Colonic mucosa (tissue), 4 donors: ENCODE measurements around the gene KRT222. TPM values are rescaled to one million over a fixed set of nuclear protein-coding genes. Genes with fewer than 3 reads are reported as not detected.

Experiments
- DNase-seq: peaks from one replicate; pipeline ENCODE4 v3.0.0-alpha.2; 2020
- H3K27ac ChIP-seq: fragments of 200-600 bp; one replicate; pipeline ENCODE4 v1.8.0; 2021
- H3K27me3 ChIP-seq: fragments of 200-600 bp; one replicate; pipeline ENCODE4 v1.8.0; 2021
- H3K36me3 ChIP-seq: fragments of 200-600 bp; one replicate; pipeline ENCODE4 v1.8.0; 2021
- H3K4me1 ChIP-seq: fragments of 200-600 bp; one replicate; pipeline ENCODE4 v1.8.0; 2021; ENCODE audit warnings: mild to moderate bottlenecking
- H3K4me3 ChIP-seq: fragments of 200-600 bp; one replicate; pipeline ENCODE4 v1.8.0; 2021
- H3K9ac ChIP-seq, 2 donors: one replicate each; pipeline ENCODE4 v1.7.0; 2013; ENCODE audit warnings: control low read depth in 2 of 2, low read depth in 2 of 2, low read length in 2 of 2
- H3K9me3 ChIP-seq: fragments of 200-600 bp; one replicate; pipeline ENCODE4 v1.8.0; 2021
- CTCF ChIP-seq: fragments of 200-600 bp; IDR thresholded peaks from one replicate; pipeline ENCODE4 v1.8.0; 2022; ENCODE audit warnings: antibody characterized with exemption, mild to moderate bottlenecking
- intact Hi-C: fragments of 100-400 bp; cut with DNase I; formaldehyde crosslinking; loops from one replicate; pipeline ENCODE4 v1.14.1; 2022
- total RNA-seq, 2 donors: library from RNA; stranded (reverse); fragmentation: NEBNext Ultra II Directional in 1 of 2; extraction: Animal tissue kit (Norgen Biotek cat#: 25700) in 1 of 2; gene quantifications; one replicate each; pipeline ENCODE4 v1.2.1, GENCODE V29; 2021
- donor health status: healthy.
- donor health status: DM: no; HTN: no; CAD: no.
- donor health status: DM: no; HTN: no; CAD: no.

KRT222 gene
- total RNA-seq, result under 1 TPM in 1 of 2 donors, not detected in 1; 0.69 TPM

GRCh38 chr17:40664582-40665333 is at the start of gene KRT222:
Gene KRT222 (minus strand): TSS chr17:40665177. CDS start chr17:40665099, 78 bp downstream.
- Histone ChIP-seq H3K4me3 (no peak within 1 kb of the TSS), H3K27ac (no peak within 1 kb of the TSS), H3K27me3 (peaks cover 4% of the 10 kb centered on the region), H3K9me3 (no peaks in the 10 kb centered on the region), H3K36me3 (no peaks in the 10 kb centered on the region), H3K4me1 (no peaks in the 10 kb centered on the region), H3K9ac (no peak within 1 kb of the TSS)
- intact Hi-C loops, result no loop called here
- DNase-seq, result no peak
- TF ChIP-seq CTCF, result no peak

- H3K4me3 ChIP-seq, result no peak overlapping the region
- H3K27me3 ChIP-seq, result no peaks in the 10 kb centered on the region
- no peaks in the 10 kb centered on the region for H3K36me3 ChIP-seq
- no peaks in the 10 kb centered on the region for H3K9me3 ChIP-seq
- TF ChIP-seq CTCF, result no peak
- no peaks in the 10 kb centered on the region for H3K4me1 ChIP-seq
- no peak overlapping the region for H3K9ac ChIP-seq
- H3K27ac ChIP-seq, result no peak overlapping the region
- no peak for DNase-seq
- intact Hi-C loops, result no loop called here
Measured at GRCh38 chr17:40714473-40714872, 49.5 kb upstream of the KRT222 start.

- Histone ChIP-seq H3K9me3 (no peaks in the 10 kb centered on the region), H3K4me3 (no peak overlapping the region), H3K4me1 (no peaks in the 10 kb centered on the region), H3K36me3 (no peaks in the 10 kb centered on the region), H3K27ac (no peak overlapping the region), H3K27me3 (no peaks in the 10 kb centered on the region), H3K9ac (no peak overlapping the region)
- peak; percentile 23 for DNase-seq
- intact Hi-C loops, result no loop called here
- no peak for TF ChIP-seq CTCF
Measured at GRCh38 chr17:40707745-40708144, 42.8 kb upstream of the KRT222 start.

- Histone ChIP-seq H3K4me3 (no peak overlapping the region), H3K36me3 (no peaks in the 10 kb centered on the region), H3K27ac (no peak overlapping the region), H3K9ac (no peak overlapping the region), H3K27me3 (no peaks in the 10 kb centered on the region), H3K9me3 (no peaks in the 10 kb centered on the region), H3K4me1 (no peaks in the 10 kb centered on the region)
- TF ChIP-seq CTCF, result no peak
- no peak for DNase-seq
- intact Hi-C loops, result no loop called here
Measured at GRCh38 chr17:40705584-40705983, 40.6 kb upstream of the KRT222 start.

GRCh38 chr17:40703652-40704051 is 38.7 kb upstream of the KRT222 start, which contains the start of gene KRT24:
Gene KRT24 (minus strand): TSS chr17:40703752. CDS start chr17:40703693, 59 bp downstream.
- Histone ChIP-seq H3K36me3 (no peaks in the 10 kb centered on the region), H3K9ac (no peak within 1 kb of the TSS), H3K9me3 (no peaks in the 10 kb centered on the region), H3K27ac (no peak within 1 kb of the TSS), H3K27me3 (no peaks in the 10 kb centered on the region), H3K4me1 (no peaks in the 10 kb centered on the region), H3K4me3 (no peak within 1 kb of the TSS)
- intact Hi-C loops, result no loop called here
- no peak for TF ChIP-seq CTCF
- DNase-seq, result no peak
